HG03045 (cell line): ENCODE results near the gene CFDP1.
"Not testable (repeated sequence)": the region's sequence is repeated elsewhere in the genome, so short reads cannot be mapped to it uniquely, and the experiment has no call there.

Experiments used
- ATAC-seq: cut with Tn5 transposase; IDR thresholded peaks from one replicate; pipeline ENCODE4 v1.9.1; 2021; ENCODE audit warnings: mild to moderate bottlenecking, moderate library complexity; ENCODE audit not compliant: unreplicated experiment

CFDP1 gene

DNA sequence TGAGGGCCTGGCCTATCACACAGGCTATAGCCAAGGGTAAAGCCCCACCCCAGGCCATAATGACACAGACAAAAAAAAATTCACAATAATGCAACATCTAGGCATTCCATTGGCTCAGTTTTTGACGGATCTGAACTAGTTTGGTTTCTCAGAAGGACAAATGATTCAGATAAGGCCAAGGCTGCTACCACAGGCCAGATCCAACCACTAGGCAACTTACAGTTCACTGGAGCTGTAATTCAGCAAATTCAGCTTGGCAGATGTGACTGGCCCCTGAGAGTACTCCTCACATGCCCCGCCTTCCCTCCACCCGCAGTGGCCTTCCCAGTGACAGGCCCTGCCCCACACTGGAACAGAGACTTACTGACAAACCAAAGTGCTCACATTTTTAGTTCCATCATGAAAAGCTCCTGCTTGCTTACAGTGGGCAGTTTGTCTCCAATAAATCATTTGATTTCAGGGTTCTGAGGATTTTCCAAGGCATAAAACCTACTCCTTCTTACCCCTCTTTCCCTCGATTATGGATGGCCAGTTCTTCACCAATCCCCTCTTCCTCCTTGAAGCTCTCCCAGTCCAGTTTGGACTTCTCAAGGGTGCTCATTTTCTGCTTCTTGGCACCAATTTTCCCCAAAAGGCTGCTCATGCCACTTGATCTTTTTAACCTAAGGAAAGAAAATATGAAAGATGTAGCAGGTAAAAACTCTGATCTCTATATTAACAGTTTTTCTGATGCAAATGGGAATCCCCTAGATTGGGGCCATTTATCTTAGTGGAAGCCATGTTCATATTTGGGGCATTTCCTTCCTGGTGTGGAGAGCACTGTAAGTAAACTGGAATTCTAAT is 128.6 kb downstream of the CFDP1 start:
- ATAC-seq: no peak

GRCh38 chr16:75301804-75302203 is 131.5 kb downstream of the CFDP1 start:
- no peak for ATAC-seq

DNA sequence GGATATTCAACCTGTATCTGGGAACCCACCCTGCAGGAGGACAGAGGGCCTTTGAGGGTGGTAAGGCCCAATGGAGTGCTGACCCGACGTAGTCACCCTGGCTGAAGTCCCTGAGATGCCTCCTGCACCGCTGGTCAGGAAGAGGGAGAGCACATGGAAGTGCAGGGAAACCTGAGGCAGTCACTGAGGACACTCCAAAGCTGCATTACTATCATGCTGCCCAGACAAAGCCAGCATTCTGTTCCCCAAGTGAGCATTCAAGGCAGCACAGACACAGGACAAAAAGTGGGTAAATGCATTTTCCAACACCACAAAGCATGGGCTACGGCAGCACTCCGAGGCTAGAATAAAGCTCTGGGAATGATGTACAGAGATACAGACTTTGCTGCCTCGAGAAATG is 135.0 kb downstream of the CFDP1 start:
- ATAC-seq: no peak

- no peak for ATAC-seq
These were observed 136.7 kb downstream of the CFDP1 start for GRCh38 chr16:75296606-75297005.

DNA sequence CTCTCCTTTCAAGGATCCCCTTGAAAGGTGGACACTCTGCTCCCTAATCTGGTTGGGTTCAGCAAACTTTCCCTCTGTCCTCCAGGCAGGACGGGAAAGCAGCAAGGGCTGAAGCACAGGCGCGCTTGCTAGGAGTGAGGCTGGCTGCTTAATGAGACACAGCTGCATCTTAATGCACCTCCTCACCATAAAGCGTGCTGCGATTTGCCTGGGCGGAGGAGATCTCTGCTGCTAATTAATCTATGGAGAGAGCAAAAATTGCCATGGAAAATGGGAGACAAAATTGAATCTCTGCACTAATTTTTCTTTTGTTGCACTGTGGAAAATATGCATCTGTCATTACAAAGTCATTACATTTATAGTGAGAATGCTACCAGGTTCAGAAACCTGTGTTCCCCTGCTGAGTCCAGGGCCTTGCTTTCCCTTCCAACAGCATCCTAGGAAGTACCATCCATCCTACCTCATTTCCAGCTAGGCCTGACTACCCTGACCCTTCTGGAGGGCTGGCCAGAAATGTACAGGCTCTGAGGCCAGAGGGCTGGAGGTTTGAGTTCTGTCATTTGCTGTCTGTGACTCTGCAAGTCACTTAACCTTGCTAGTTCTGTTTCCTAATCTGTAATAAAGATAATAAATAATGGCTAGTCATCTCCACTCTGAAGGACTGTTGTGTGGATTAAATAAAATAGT is 138.4 kb downstream of the CFDP1 start:
- no peak for ATAC-seq

GRCh38 chr16:75293772-75294171 is 139.5 kb downstream of the CFDP1 start:
- ATAC-seq: no peak

DNA sequence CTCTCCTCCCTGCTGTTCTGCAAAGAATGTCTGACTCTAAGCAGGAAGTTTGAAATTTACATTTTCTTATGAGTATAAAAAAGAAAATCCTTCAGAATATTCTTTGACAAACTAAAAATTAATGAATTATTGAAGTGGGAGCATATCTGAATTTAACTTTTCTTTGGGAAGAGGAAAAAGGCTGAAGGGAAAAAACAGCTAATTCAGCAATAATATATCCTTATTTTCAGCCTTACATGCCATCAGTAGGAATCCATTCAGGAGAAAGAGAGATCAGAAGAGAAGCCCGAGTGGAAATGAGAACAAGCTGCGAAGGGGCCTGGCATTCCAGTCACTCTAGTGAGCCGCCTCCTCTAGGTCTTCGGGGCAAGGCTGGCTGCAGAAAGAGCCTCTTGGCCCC is 140.1 kb downstream of the CFDP1 start:
- no peak for ATAC-seq

DNA sequence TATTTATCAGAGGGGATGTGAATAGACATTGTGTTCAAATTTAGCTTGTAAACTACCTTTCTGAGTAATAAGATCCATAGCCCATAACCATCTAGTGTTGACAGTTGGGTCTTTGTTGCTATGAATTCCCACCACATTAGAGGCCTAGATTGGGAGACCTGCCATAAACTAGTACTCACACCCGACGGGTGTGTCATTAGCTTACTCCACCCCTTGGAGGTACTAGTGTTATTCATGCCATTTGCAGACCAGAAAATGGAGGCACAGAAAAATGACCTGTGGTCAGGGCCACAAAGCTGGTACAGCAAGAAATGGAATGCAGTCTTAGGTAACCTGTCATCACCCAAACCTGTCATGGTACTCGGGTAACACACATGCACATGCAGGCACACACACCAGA is 140.6 kb downstream of the CFDP1 start:
- no peak for ATAC-seq

GRCh38 chr16:75289189-75289588 is 144.1 kb downstream of the CFDP1 start:
- no peak for ATAC-seq

GRCh38 chr16:75288596-75289120 is 144.6 kb downstream of the CFDP1 start:
- ATAC-seq: no peak

GRCh38 chr16:75288181-75288580 is 145.1 kb downstream of the CFDP1 start:
- no peak for ATAC-seq

DNA sequence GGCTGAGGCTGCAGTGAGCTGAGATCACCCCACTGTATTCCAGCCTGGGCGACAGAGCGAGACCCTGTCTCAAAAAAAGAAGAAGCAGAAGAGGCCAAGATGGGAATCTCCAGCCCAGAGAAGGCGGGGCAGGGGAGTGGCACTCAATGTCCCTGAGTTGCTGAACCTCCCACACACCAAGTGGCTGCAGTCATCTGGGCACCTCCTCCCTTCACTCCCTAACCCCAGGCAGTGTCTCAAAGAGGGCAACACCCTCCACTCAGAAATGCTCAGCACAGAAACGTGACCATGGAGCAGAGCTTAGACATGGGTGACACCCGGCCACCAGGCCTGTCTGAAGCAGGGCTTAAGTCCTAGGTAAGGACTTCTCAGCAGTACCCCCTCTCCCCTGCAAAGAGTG is 145.6 kb downstream of the CFDP1 start:
- no peak for ATAC-seq

GRCh38 chr16:75286389-75286788 is 146.9 kb downstream of the CFDP1 start:
- no peak for ATAC-seq

DNA sequence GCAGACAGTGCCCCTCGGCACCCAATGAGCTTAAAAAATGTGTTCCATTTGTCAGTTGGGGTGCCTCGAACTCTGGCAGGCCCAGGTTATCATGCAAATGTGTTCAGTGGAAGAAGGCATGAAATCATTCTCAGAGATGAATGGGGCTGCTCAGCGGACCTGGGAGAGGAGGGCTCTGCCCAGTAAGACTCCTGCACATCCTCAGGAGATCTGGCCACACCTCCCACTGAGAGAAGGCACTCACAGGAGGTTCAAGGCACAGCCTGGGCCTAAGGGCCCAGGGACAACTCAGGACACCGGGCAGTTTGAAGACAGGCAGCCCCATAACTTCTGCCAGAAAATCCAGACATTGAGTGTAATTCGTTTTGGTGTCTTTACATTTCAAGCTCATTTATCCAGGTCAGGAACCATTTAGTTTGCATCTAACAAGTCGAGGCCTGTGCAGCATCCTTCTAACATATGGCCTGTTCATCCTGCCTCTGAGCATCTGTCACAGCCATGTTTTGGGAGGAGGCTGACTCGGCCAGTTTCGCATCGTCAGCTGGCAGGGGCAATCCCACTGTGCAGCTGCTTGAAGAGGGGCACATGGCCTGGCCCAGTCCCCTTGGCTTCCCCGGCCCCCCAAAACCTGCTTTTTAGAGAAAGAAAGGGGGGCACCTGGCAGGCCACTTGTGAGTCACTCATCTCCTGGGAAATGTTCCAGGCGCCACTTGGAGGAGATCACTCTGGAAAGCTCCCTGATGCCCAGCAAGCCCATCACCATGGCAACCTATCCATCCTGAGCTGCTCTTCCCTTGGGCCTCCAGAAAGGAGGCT is 150.6 kb downstream of the CFDP1 start:
- no peak for ATAC-seq

DNA sequence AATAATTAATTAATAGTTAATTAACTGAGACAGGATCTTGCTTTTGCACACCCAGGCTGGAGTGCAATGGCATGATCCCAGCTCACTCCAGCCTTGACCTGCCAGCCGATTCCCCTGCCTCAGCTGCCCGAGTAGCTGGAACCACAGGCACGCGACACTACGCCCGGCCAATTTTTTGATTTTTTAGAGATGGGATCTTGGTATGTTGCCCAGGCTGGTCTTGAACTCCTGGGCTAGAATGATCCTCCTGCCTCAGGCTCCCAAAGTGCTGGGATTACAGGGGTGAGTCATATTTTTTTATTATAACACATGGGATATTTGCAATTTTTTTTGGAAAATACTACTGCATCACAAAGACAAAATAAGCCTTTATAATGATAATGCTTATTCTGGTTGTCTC is 151.5 kb downstream of the CFDP1 start:
- ATAC-seq: no peak

DNA sequence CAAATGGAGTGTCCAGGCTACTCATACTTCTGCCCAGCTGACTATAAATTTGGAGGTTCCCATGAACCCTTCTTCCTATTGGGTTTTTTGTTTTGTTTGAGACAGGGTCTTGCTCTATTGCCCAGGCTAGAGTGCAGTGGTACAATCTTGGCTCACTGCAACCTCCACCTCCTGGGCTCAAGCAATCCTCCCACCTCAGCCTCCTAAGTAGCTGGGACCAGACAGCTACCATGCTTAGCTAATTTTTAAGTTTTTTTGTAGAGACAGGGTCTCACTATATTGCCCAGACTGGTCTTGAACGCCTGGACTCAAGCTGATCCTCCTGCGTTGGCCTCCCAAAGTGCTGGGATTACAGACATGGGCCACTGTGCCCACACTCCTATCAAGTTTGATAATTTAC is 152.3 kb downstream of the CFDP1 start:
- not testable (repeated sequence) for ATAC-seq

DNA sequence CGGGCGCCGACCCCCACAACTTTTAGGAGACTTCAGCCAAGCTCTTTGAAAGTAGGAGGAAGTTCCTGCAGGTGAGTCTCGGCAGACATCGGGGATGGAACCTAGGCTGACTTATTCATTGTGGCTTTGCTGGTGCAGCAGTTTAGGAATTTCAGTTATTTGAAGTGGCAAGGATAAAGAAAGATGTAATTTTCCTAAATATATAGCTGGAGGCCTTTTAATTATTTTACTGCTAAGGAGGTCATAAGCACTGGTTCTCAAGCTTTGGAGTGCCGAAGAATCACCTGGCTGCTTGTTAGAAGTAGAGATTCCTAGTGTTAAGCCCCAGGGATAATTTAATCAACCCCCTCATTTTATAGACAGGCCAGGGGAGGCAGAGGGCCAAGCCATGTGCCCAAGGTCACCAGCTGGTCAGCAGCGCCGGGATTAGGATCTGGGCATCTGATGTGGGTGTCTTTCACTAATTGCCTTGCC is 152.9 kb downstream of the CFDP1 start:
- ATAC-seq: no peak

GRCh38 chr16:75279305-75279704 is 154.0 kb downstream of the CFDP1 start:
- no peak for ATAC-seq

GRCh38 chr16:75273054-75273925 is 160.0 kb downstream of the CFDP1 start:
- no peak for ATAC-seq

GRCh38 chr16:75272629-75273028 is 160.7 kb downstream of the CFDP1 start:
- not testable (repeated sequence) for ATAC-seq
